HEK293 (cell line): Measurements from ENCODE around the gene BEND2.

ENCODE experiments used
- BCL11A ChIP-seq: fragments of 450-650 bp; formaldehyde crosslinking; IDR thresholded peaks from 2 replicates; pipeline ENCODE4 v1.5.1; 2016; ENCODE audit warnings: low read depth, missing biosample characterization, missing genetic modification characterization
- SETDB1 ChIP-seq: IDR thresholded peaks from one replicate; pipeline ENCODE4 v1.6.1; 2017; ENCODE audit warnings: mild to moderate bottlenecking, low read length, moderate library complexity, mixed read lengths; ENCODE audit not compliant: insufficient read length
- SP3 ChIP-seq: fragments of 450-650 bp; formaldehyde crosslinking; IDR thresholded peaks from 2 replicates; pipeline ENCODE4 v1.5.1; 2016; ENCODE audit warnings: missing biosample characterization, missing genetic modification characterization
- ZNF169 ChIP-seq: fragments of 450-650 bp; formaldehyde crosslinking; IDR thresholded peaks from 2 replicates; pipeline ENCODE4 v1.5.1; 2016; ENCODE audit warnings: missing biosample characterization, missing genetic modification characterization
- ZNF24 ChIP-seq: fragments of 450-650 bp; formaldehyde crosslinking; IDR thresholded peaks from 2 replicates; pipeline ENCODE4 v1.5.1; 2016; ENCODE audit warnings: missing biosample characterization, missing genetic modification characterization
- ZNF335 ChIP-seq: fragments of 450-650 bp; formaldehyde crosslinking; conservative IDR thresholded peaks from 2 replicates; pipeline ENCODE4 v1.5.1; 2016; ENCODE audit warnings: missing biosample characterization, missing genetic modification characterization
- ZNF473 ChIP-seq: fragments of 450-650 bp; formaldehyde crosslinking; IDR thresholded peaks from 2 replicates; pipeline ENCODE4 v1.5.1; 2017; ENCODE audit warnings: missing biosample characterization, missing genetic modification characterization
- ZNF768 ChIP-seq: fragments of 450-650 bp; formaldehyde crosslinking; IDR thresholded peaks from 2 replicates; pipeline ENCODE4 v1.5.1; 2018; ENCODE audit warnings: missing biosample characterization, mild to moderate bottlenecking, missing genetic modification characterization
- ZNF777 ChIP-seq: fragments of 450-650 bp; formaldehyde crosslinking; IDR thresholded peaks from 2 replicates; pipeline ENCODE4 v1.5.1; 2017; ENCODE audit warnings: missing biosample characterization, missing genetic modification characterization, borderline replicate concordance
- ZXDB ChIP-seq: fragments of 450-650 bp; formaldehyde crosslinking; IDR thresholded peaks from 2 replicates; pipeline ENCODE4 v1.5.1; 2016; ENCODE audit warnings: missing biosample characterization, missing genetic modification characterization
- TF ChIP-seq, protein P1 (sequence below): fragments of 450-650 bp; formaldehyde crosslinking; IDR thresholded peaks from 2 replicates; pipeline ENCODE4 v1.5.1; 2016; ENCODE audit warnings: missing biosample characterization, missing genetic modification characterization

- TF ChIP-seq ZNF335 (no peak), ZNF777 (tag by site-specific recombination) (no peak), BCL11A (tag by site-specific recombination) (no peak), SP3 (no peak), SETDB1 (no peak), ZNF169 (tag by site-specific recombination) (no peak), ZNF768 (tag by site-specific recombination) (no peak), ZXDB (tag by site-specific recombination) (no peak), ZNF473 (tag by site-specific recombination) (no peak), ZNF24 (tag by site-specific recombination) (no peak)
- TF ChIP-seq, protein P1, sequence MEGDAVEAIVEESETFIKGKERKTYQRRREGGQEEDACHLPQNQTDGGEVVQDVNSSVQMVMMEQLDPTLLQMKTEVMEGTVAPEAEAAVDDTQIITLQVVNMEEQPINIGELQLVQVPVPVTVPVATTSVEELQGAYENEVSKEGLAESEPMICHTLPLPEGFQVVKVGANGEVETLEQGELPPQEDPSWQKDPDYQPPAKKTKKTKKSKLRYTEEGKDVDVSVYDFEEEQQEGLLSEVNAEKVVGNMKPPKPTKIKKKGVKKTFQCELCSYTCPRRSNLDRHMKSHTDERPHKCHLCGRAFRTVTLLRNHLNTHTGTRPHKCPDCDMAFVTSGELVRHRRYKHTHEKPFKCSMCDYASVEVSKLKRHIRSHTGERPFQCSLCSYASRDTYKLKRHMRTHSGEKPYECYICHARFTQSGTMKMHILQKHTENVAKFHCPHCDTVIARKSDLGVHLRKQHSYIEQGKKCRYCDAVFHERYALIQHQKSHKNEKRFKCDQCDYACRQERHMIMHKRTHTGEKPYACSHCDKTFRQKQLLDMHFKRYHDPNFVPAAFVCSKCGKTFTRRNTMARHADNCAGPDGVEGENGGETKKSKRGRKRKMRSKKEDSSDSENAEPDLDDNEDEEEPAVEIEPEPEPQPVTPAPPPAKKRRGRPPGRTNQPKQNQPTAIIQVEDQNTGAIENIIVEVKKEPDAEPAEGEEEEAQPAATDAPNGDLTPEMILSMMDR (tag by site-specific recombination) = no peak
These were observed 74.7 kb downstream of the BEND2 start for GRCh38 chrX:18146009-18146408.
